GM21717 (cell line): ENCODE data around the gene TMEM161A.
"Not testable (repeated sequence)": the region's sequence is repeated elsewhere in the genome, so short reads cannot be mapped to it uniquely, and the experiment has no call there.

Experiments
- ATAC-seq: cut with Tn5 transposase; IDR thresholded peaks from one replicate; pipeline ENCODE4 v1.9.1; 2021; ENCODE audit warnings: mild to moderate bottlenecking, moderate library complexity; ENCODE audit not compliant: unreplicated experiment

TMEM161A gene

GRCh38 chr19:19155495-19156219 lies 17.4 kb upstream of the TMEM161A start:
- ATAC-seq, result peak; percentile 58

- no peak for ATAC-seq
Measured at GRCh38 chr19:19154768-19155494, 16.7 kb upstream of the TMEM161A start.

GRCh38 chr19:19152668-19153384 lies 14.5 kb upstream of the TMEM161A start:
- no peak for ATAC-seq

GRCh38 chr19:19151418-19151817 lies 13.1 kb upstream of the TMEM161A start:
- ATAC-seq, result no peak

GRCh38 chr19:19149435-19149834 lies 11.2 kb upstream of the TMEM161A start:
- no peak for ATAC-seq

GRCh38 chr19:19148504-19148903 lies 10.2 kb upstream of the TMEM161A start:
- ATAC-seq, result not testable (repeated sequence)

- no peak for ATAC-seq
Measured at GRCh38 chr19:19147344-19147743, 9.1 kb upstream of the TMEM161A start.

GRCh38 chr19:19146865-19147264 lies 8.6 kb upstream of the TMEM161A start:
- ATAC-seq, result no peak

- ATAC-seq, result no peak
Measured at GRCh38 chr19:19145684-19146608, 7.7 kb upstream of the TMEM161A start.

GRCh38 chr19:19145281-19145680 lies 7.0 kb upstream of the TMEM161A start:
- ATAC-seq, result no peak

GRCh38 chr19:19142347-19142746 lies 4.1 kb upstream of the TMEM161A start:
- ATAC-seq, result no peak

- ATAC-seq, result no peak
Measured at GRCh38 chr19:19140476-19140875, 2.2 kb upstream of the TMEM161A start.

GRCh38 chr19:19139876-19140229 lies 1.6 kb upstream of the TMEM161A start:
- ATAC-seq, result no peak

- no peak for ATAC-seq
Measured at GRCh38 chr19:19137556-19138108, 646 bp downstream of the TMEM161A start.

- not testable (repeated sequence) for ATAC-seq
Measured at GRCh38 chr19:19135713-19136112, 2.6 kb downstream of the TMEM161A start.

GRCh38 chr19:19134687-19135158 lies 3.6 kb downstream of the TMEM161A start:
- ATAC-seq, result no peak

- no peak for ATAC-seq
Measured at GRCh38 chr19:19133985-19134384, 4.3 kb downstream of the TMEM161A start.

- ATAC-seq, result no peak
Measured at GRCh38 chr19:19132912-19133311, 5.4 kb downstream of the TMEM161A start.

- ATAC-seq, result no peak
Measured at GRCh38 chr19:19131989-19132388, 6.3 kb downstream of the TMEM161A start.

- ATAC-seq, result no peak
Measured at GRCh38 chr19:19126102-19126501, 12.2 kb downstream of the TMEM161A start.
